Activated CD4-positive, alpha-beta T cell treated with anti-CD3 and anti-CD28 coated beads for 1 hour (primary cell): ENCODE data around the gene SMIM1.
"Not testable (repeated sequence)": the region's sequence is repeated elsewhere in the genome, so short reads cannot be mapped to it uniquely, and the experiment has no call there.

Experiments
- DNase-seq: peaks from one replicate; pipeline ENCODE4 v3.0.0-alpha.2; 2020

Gene SMIM1

GRCh38 chr1:3738943-3739342 is 33.6 kb upstream of the SMIM1 start:
- DNase-seq, result no peak

GRCh38 chr1:3740042-3740441 is 32.5 kb upstream of the SMIM1 start:
- DNase-seq, result no peak

- no peak for DNase-seq
Measured at GRCh38 chr1:3740752-3741151, 31.8 kb upstream of the SMIM1 start.

- DNase-seq, result no peak
Measured at GRCh38 chr1:3741566-3742438, 30.7 kb upstream of the SMIM1 start.

- no peak for DNase-seq
Measured at GRCh38 chr1:3742439-3743298, 29.9 kb upstream of the SMIM1 start.

- no peak for DNase-seq
Measured at GRCh38 chr1:3743421-3743820, 29.1 kb upstream of the SMIM1 start.

- no peak for DNase-seq
Measured at GRCh38 chr1:3743826-3744225, 28.7 kb upstream of the SMIM1 start.

- DNase-seq, result no peak
Measured at GRCh38 chr1:3744646-3745045, 27.9 kb upstream of the SMIM1 start.

- DNase-seq, result no peak
Measured at GRCh38 chr1:3745071-3745470, 27.5 kb upstream of the SMIM1 start.

- DNase-seq, result no peak
Measured at GRCh38 chr1:3745590-3746381, 26.8 kb upstream of the SMIM1 start.

- no peak for DNase-seq
Measured at GRCh38 chr1:3746389-3746829, 26.1 kb upstream of the SMIM1 start.

GRCh38 chr1:3746830-3747521 is 25.6 kb upstream of the SMIM1 start:
- peak; percentile 80 for DNase-seq

GRCh38 chr1:3747522-3747848 is 25.1 kb upstream of the SMIM1 start:
- DNase-seq, result no peak

- DNase-seq, result no peak
Measured at GRCh38 chr1:3747903-3748302, 24.6 kb upstream of the SMIM1 start.

GRCh38 chr1:3748316-3748900 is 24.1 kb upstream of the SMIM1 start:
- DNase-seq, result not testable (repeated sequence)

- DNase-seq, result no peak
Measured at GRCh38 chr1:3749512-3749911, 23.0 kb upstream of the SMIM1 start.

GRCh38 chr1:3750741-3751140 is 21.8 kb upstream of the SMIM1 start:
- DNase-seq, result no peak

- DNase-seq, result no peak
Measured at GRCh38 chr1:3752400-3752945, 20.1 kb upstream of the SMIM1 start, which contains the start of gene CCDC27. CCDC27 (plus strand) TSS chr1:3752450; CDS start chr1:3752482, 32 bp downstream.

GRCh38 chr1:3753656-3754454 is 18.7 kb upstream of the SMIM1 start:
- DNase-seq, result no peak

GRCh38 chr1:3756394-3756793 is 16.2 kb upstream of the SMIM1 start:
- DNase-seq, result no peak

GRCh38 chr1:3759164-3759563 is 13.4 kb upstream of the SMIM1 start:
- no peak for DNase-seq
